Measurements from ENCODE around the gene ZHX3. TPM values are rescaled to one million over a fixed set of nuclear protein-coding genes. Genes with fewer than 3 reads are reported as not detected.

The ZHX3 gene
- total and polyA plus RNA-seq, 4 donors, result 3.2 to 30.0 (median 8.0) TPM

DNA sequence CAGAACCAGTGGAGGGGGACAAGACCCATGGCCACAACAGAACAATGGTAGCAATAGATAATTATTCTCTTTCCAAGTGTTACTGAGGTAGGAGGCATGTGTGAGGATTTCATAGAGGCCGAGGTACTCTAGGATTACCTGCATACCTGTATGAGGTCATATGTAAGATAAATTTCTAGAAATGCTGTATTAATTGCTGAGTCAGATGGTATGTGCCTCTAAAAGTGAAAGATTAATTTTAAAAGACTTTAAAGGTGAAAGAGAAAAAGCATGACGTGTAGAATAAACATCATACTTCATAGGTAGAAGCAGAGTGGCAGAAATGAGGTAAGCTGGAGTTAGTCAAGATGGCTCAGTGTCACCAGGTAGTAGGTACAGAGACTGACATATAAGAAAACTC lies 51.6 kb downstream of the ZHX3 start:
- Histone ChIP-seq H3K36me3 (ENCODE audit: control insufficient read depth in 4 of 4, insufficient read depth in 3 of 4, low read depth in 1 of 4, low read length in 3 of 4) (peaks cover 0 to 9% (median 2%) of the 10 kb centered on the region in 4 donors), H3K4me3 (ENCODE audit: low read depth in 1 of 3, low read length in 3 of 3) (no peak overlapping the region), H3K4me1 (ENCODE audit: control insufficient read depth in 4 of 4, insufficient read depth in 4 of 4, low read length in 3 of 4) (no peaks in the 10 kb centered on the region), H3K27me3 (ENCODE audit: control insufficient read depth in 4 of 4, insufficient read depth in 4 of 4, low read length in 3 of 4) (no peaks in the 10 kb centered on the region), H3K9ac (ENCODE audit: low read depth in 1 of 2, low read length in 2 of 2) (no peak overlapping the region), H3K9me3 (ENCODE audit: control insufficient read depth in 4 of 4, low read length in 3 of 4) (no peaks in the 10 kb centered on the region), H3K27ac (ENCODE audit: low read depth in 1 of 2, low read length in 2 of 2) (no peak overlapping the region)
- DNase-seq (ENCODE audit: low spot score), result no peak
- no peak for TF ChIP-seq TAF1 (conservative IDR thresholded peaks at IDR 0.05)
- TF ChIP-seq, protein P1, sequence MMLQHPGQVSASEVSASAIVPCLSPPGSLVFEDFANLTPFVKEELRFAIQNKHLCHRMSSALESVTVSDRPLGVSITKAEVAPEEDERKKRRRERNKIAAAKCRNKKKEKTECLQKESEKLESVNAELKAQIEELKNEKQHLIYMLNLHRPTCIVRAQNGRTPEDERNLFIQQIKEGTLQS (IDR thresholded peaks at IDR 0.05), result no peak
- 97% methylated on average over 2 of the region's 2 CpGs for WGBS

DNA sequence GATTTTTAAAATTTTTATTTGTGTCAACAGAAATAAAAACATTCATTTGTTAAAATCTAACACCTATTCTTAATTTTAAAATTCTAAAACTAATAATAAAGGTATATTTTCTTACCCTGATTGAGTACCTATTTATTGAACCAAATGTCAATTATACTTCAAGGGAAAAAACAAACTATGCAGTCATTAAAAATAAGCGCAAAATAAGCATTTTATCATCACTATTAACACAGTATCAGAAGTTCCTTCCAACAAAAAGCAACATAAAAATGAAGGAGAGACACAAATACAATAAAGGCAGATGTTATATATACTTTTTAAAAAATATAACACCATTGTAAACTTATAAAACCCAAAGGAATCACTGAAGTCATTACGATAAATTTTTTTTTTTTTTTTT lies 52.7 kb downstream of the ZHX3 start:
- TF ChIP-seq SP1 (IDR thresholded peaks at IDR 0.05) (no peak), HNF4G (IDR thresholded peaks at IDR 0.05) (no peak), HNF4A (conservative IDR thresholded peaks at IDR 0.05) (no peak), GABPA (IDR thresholded peaks at IDR 0.05 in 1 of 2, conservative IDR thresholded peaks at IDR 0.05 in 1 of 2) (no peak), EGR1 (IDR thresholded peaks at IDR 0.05; ENCODE audit: low read depth in 2 of 2) (no peak), FOXA2 (IDR thresholded peaks at IDR 0.05) (no peak), RXRA (IDR thresholded peaks at IDR 0.05) (no peak), JUND (IDR thresholded peaks at IDR 0.05) (no peak), FOXA1 (IDR thresholded peaks at IDR 0.05) (no peak), TAF1 (conservative IDR thresholded peaks at IDR 0.05) (no peak), NR2F2 (IDR thresholded peaks at IDR 0.05) (no peak), RAD21 (IDR thresholded peaks at IDR 0.05) (no peak)
- TF ChIP-seq, protein P1 (IDR thresholded peaks at IDR 0.05), result no peak
- TF ChIP-seq, protein P2, sequence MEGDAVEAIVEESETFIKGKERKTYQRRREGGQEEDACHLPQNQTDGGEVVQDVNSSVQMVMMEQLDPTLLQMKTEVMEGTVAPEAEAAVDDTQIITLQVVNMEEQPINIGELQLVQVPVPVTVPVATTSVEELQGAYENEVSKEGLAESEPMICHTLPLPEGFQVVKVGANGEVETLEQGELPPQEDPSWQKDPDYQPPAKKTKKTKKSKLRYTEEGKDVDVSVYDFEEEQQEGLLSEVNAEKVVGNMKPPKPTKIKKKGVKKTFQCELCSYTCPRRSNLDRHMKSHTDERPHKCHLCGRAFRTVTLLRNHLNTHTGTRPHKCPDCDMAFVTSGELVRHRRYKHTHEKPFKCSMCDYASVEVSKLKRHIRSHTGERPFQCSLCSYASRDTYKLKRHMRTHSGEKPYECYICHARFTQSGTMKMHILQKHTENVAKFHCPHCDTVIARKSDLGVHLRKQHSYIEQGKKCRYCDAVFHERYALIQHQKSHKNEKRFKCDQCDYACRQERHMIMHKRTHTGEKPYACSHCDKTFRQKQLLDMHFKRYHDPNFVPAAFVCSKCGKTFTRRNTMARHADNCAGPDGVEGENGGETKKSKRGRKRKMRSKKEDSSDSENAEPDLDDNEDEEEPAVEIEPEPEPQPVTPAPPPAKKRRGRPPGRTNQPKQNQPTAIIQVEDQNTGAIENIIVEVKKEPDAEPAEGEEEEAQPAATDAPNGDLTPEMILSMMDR (IDR thresholded peaks at IDR 0.05; ENCODE audit: low read depth, low read length, missing input control), result no peak
- TF ChIP-seq, protein P3, sequence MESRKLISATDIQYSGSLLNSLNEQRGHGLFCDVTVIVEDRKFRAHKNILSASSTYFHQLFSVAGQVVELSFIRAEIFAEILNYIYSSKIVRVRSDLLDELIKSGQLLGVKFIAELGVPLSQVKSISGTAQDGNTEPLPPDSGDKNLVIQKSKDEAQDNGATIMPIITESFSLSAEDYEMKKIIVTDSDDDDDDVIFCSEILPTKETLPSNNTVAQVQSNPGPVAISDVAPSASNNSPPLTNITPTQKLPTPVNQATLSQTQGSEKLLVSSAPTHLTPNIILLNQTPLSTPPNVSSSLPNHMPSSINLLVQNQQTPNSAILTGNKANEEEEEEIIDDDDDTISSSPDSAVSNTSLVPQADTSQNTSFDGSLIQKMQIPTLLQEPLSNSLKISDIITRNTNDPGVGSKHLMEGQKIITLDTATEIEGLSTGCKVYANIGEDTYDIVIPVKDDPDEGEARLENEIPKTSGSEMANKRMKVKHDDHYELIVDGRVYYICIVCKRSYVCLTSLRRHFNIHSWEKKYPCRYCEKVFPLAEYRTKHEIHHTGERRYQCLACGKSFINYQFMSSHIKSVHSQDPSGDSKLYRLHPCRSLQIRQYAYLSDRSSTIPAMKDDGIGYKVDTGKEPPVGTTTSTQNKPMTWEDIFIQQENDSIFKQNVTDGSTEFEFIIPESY (IDR thresholded peaks at IDR 0.05), result no peak
- TF ChIP-seq, protein P4, sequence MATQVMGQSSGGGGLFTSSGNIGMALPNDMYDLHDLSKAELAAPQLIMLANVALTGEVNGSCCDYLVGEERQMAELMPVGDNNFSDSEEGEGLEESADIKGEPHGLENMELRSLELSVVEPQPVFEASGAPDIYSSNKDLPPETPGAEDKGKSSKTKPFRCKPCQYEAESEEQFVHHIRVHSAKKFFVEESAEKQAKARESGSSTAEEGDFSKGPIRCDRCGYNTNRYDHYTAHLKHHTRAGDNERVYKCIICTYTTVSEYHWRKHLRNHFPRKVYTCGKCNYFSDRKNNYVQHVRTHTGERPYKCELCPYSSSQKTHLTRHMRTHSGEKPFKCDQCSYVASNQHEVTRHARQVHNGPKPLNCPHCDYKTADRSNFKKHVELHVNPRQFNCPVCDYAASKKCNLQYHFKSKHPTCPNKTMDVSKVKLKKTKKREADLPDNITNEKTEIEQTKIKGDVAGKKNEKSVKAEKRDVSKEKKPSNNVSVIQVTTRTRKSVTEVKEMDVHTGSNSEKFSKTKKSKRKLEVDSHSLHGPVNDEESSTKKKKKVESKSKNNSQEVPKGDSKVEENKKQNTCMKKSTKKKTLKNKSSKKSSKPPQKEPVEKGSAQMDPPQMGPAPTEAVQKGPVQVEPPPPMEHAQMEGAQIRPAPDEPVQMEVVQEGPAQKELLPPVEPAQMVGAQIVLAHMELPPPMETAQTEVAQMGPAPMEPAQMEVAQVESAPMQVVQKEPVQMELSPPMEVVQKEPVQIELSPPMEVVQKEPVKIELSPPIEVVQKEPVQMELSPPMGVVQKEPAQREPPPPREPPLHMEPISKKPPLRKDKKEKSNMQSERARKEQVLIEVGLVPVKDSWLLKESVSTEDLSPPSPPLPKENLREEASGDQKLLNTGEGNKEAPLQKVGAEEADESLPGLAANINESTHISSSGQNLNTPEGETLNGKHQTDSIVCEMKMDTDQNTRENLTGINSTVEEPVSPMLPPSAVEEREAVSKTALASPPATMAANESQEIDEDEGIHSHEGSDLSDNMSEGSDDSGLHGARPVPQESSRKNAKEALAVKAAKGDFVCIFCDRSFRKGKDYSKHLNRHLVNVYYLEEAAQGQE (IDR thresholded peaks at IDR 0.05), result no peak
- Histone ChIP-seq H3K27ac (ENCODE audit: low read depth in 1 of 2, low read length in 2 of 2) (no peak overlapping the region), H3K4me3 (ENCODE audit: low read depth in 1 of 3, low read length in 3 of 3) (no peak overlapping the region), H3K9me3 (ENCODE audit: control insufficient read depth in 4 of 4, low read length in 3 of 4) (no peaks in the 10 kb centered on the region), H3K9ac (ENCODE audit: low read depth in 1 of 2, low read length in 2 of 2) (no peak overlapping the region), H3K27me3 (ENCODE audit: control insufficient read depth in 4 of 4, insufficient read depth in 4 of 4, low read length in 3 of 4) (no peaks in the 10 kb centered on the region), H3K36me3 (ENCODE audit: control insufficient read depth in 4 of 4, insufficient read depth in 3 of 4, low read depth in 1 of 4, low read length in 3 of 4) (peaks cover 0 to 9% (median 2%) of the 10 kb centered on the region in 4 donors), H3K4me1 (ENCODE audit: control insufficient read depth in 4 of 4, insufficient read depth in 4 of 4, low read length in 3 of 4) (no peaks in the 10 kb centered on the region)
- no peak for DNase-seq (ENCODE audit: low spot score)
- 99% methylated on average over 2 of the region's 2 CpGs for WGBS

Measured in liver (tissue), 9 donors.